ENCODE measurements around the gene TEX2.
"Not testable (repeated sequence)": the region's sequence is repeated elsewhere in the genome, so short reads cannot be mapped to it uniquely, and the experiment has no call there.

TEX2 gene

GRCh38 chr17:64232466-64233262, 30.4 kb downstream of the TEX2 start:
- DNase-seq: no peak

- no peak for DNase-seq
These were observed 31.4 kb downstream of the TEX2 start for GRCh38 chr17:64231567-64232141.

- peak; percentile 94 for DNase-seq
These were observed 32.2 kb downstream of the TEX2 start for GRCh38 chr17:64230791-64231408.

- DNase-seq: no peak
These were observed 33.0 kb downstream of the TEX2 start for GRCh38 chr17:64229815-64230728.

- no peak for DNase-seq
These were observed 36.9 kb downstream of the TEX2 start for GRCh38 chr17:64226132-64226531.

GRCh38 chr17:64225410-64225809, 37.6 kb downstream of the TEX2 start:
- no peak for DNase-seq

- DNase-seq: no peak
These were observed 39.0 kb downstream of the TEX2 start for GRCh38 chr17:64223931-64224629.

- no peak for DNase-seq
These were observed 39.8 kb downstream of the TEX2 start for GRCh38 chr17:64223283-64223682.

GRCh38 chr17:64221679-64222078, 41.4 kb downstream of the TEX2 start:
- DNase-seq: no peak

GRCh38 chr17:64220604-64221003, 42.5 kb downstream of the TEX2 start:
- DNase-seq: not testable (repeated sequence)

GRCh38 chr17:64219571-64219970, 43.5 kb downstream of the TEX2 start:
- DNase-seq: no peak

GRCh38 chr17:64218066-64218465, 45.0 kb downstream of the TEX2 start:
- no peak for DNase-seq

GRCh38 chr17:64217249-64217691, 45.8 kb downstream of the TEX2 start:
- DNase-seq: no peak

- peak; percentile 46 for DNase-seq
These were observed 46.5 kb downstream of the TEX2 start for GRCh38 chr17:64216338-64217248.

- peak; percentile 86 for DNase-seq
These were observed 47.1 kb downstream of the TEX2 start for GRCh38 chr17:64216000-64216337.

- peak; percentile 13 for DNase-seq
These were observed 48.1 kb downstream of the TEX2 start for GRCh38 chr17:64214950-64215349.

- peak; percentile 49 for DNase-seq
These were observed 48.9 kb downstream of the TEX2 start for GRCh38 chr17:64213995-64214811.

- peak; percentile 69 for DNase-seq
These were observed 50.9 kb downstream of the TEX2 start for GRCh38 chr17:64212122-64212521.

- no peak for DNase-seq
These were observed 53.1 kb downstream of the TEX2 start for GRCh38 chr17:64209983-64210382.

- DNase-seq: no peak
These were observed 53.6 kb downstream of the TEX2 start for GRCh38 chr17:64209356-64209941.

Data from fibroblast of skin of back (primary cell).